Measurements from ENCODE around the gene IL10RA.

- TF ChIP-seq CTCF (IDR thresholded peaks at IDR 0.05; ENCODE audit: low read depth, low read length, missing input control) (no peak), SP1 (IDR thresholded peaks at IDR 0.05) (no peak), REST (IDR thresholded peaks at IDR 0.05) (no peak), YY1 (IDR thresholded peaks at IDR 0.05) (no peak), MAX (IDR thresholded peaks at IDR 0.05) (no peak), TAF1 (conservative IDR thresholded peaks at IDR 0.05) (no peak), JUND (IDR thresholded peaks at IDR 0.05) (no peak), FOXA1 (IDR thresholded peaks at IDR 0.05) (no peak), ZBTB33 (IDR thresholded peaks at IDR 0.05) (no peak), EGR1 (IDR thresholded peaks at IDR 0.05; ENCODE audit: low read depth in 2 of 2) (no peak), RAD21 (IDR thresholded peaks at IDR 0.05) (no peak)
- TF ChIP-seq, protein P1, sequence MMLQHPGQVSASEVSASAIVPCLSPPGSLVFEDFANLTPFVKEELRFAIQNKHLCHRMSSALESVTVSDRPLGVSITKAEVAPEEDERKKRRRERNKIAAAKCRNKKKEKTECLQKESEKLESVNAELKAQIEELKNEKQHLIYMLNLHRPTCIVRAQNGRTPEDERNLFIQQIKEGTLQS (IDR thresholded peaks at IDR 0.05) = no peak
Observed at GRCh38 chr11:117997823-117998579, 11.8 kb downstream of the IL10RA start.

Measured in liver (tissue), 3 donors.